Activated CD8-positive, alpha-beta T cell treated with anti-CD3 and anti-CD28 coated beads, Interleukin-2, amount 10 ng/mL, durations not matched to agents 7 days and 5 days (primary cell): Measurements from ENCODE around the gene SCEL. TPM values are rescaled to one million over a fixed set of nuclear protein-coding genes. Genes with fewer than 3 reads are reported as not detected.

Experiments
- ATAC-seq: fragments of 150-1000 bp; cut with Tn5 transposase; one replicate; pipeline ENCODE4 v1.10.0; 2021; ENCODE audit warnings: moderate library complexity
- CTCF ChIA-PET: fragments of 350-600 bp; sonication (Branson Sonifier 250); formaldehyde crosslinking; loops from one replicate; lab custom pipeline; 2021; ENCODE audit warnings: antibody characterized with exemption; lab: Charles Lee
- POLR2A ChIA-PET: fragments of 350-600 bp; sonication (Branson Sonifier 250); formaldehyde crosslinking; loops from one replicate; lab custom pipeline; 2021; ENCODE audit warnings: antibody characterized with exemption; lab: Charles Lee
- DNase-seq: peaks from one replicate; pipeline ENCODE4 v3.0.0-alpha.2; 2020
- H3K27ac Mint-ChIP-seq: one replicate; pipeline ENCODE4 v1.8.0; 2021; ENCODE audit warnings: mild to moderate bottlenecking, mixed read lengths
- H3K27me3 Mint-ChIP-seq: one replicate; pipeline ENCODE4 v1.8.0; 2021; ENCODE audit warnings: low read depth, mixed read lengths
- H3K36me3 Mint-ChIP-seq: one replicate; pipeline ENCODE4 v1.8.0; 2021; ENCODE audit warnings: low read depth, mixed read lengths
- H3K4me1 Mint-ChIP-seq: one replicate; pipeline ENCODE4 v1.8.0; 2021; ENCODE audit warnings: low read depth, mixed read lengths
- H3K4me3 Mint-ChIP-seq: one replicate; pipeline ENCODE4 v1.8.0; 2021; ENCODE audit warnings: mild to moderate bottlenecking, mixed read lengths
- H3K9me3 Mint-ChIP-seq: one replicate; pipeline ENCODE4 v1.8.0; 2022; ENCODE audit warnings: mixed read lengths; ENCODE audit not compliant: insufficient read depth
- total RNA-seq, 2 experiments: library from RNA; stranded (reverse); gene quantifications; one replicate each; pipeline ENCODE4 v1.2.3, GENCODE V29; 2021

The SCEL gene
- total RNA-seq, 2 experiments from 2014 or later, result not detected

DNA sequence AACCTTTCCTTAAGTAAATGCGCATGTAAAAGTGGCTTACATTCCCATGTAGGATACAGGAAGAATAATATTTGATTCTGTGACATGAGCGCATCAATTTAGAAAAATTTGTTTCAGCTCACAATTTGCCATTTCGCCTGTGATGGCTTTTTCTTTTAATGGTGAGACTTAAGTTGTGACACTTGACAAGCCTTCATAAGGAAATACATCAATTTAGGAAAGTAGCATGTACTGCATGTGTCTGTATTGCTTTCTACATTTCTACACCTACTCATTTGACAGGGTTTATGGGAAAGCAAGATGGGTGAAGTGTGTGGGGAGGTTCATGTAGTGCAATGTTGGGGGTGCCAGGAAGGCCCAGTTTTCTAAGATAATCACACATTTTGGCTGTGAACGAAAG, 12.1 kb upstream of the SCEL start:
- ATAC-seq (no peak), DNase-seq (no peak)
- Mint-ChIP-seq H3K4me1 (no peaks in the 10 kb centered on the region), H3K36me3 (no peaks in the 10 kb centered on the region), H3K27me3 (peaks cover 2% of the 10 kb centered on the region), H3K9me3 (no peaks in the 10 kb centered on the region), H3K4me3 (no peak overlapping the region), H3K27ac (no peak overlapping the region)
- CTCF ChIA-PET, result no interaction called here
- POLR2A ChIA-PET, result no interaction called here

DNA sequence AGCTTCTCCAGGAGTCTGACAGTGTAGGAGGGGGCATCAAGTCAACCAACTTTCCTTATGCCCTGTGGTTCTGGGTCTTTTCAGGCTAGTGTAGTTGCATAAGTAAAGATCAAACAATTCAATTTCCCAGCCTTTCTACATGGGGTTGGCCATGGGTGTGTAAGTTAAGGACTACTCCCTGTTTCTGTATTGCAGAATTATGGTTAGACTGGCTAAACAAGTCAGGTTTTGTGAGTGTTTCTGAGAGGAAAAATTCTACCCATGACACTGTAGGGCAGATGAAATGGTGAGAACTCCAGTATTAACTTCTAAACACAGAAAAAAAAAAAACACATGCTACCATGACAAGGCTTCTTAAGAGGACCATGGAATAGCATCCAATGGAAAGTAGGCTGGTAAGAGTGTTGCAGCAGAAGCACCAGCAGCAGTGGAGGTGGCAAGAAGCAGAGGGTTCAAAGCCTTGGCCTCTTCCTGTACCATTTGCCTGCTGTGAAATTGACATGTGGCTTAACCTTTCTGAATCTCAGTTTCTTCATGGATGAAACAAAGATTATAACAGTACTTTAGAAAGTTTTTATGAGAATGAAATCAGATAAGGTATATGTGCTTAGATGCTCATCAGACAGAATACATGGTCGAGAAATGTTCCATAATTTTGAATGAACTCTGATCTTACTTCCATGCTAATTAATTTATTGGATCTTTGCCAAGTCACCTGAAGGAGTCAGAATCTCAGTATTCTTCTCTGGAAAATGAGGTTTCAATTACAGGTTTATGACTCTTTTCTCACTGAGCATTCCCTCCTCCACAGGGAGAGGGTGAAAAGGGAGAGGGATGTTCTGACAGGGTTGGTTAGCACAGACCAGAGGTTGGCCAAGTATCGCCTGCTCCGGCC, 11.4 kb upstream of the SCEL start:
- Mint-ChIP-seq H3K36me3 (no peaks in the 10 kb centered on the region), H3K4me1 (no peaks in the 10 kb centered on the region), H3K9me3 (no peaks in the 10 kb centered on the region), H3K27ac (no peak overlapping the region), H3K27me3 (peaks cover 2% of the 10 kb centered on the region), H3K4me3 (no peak overlapping the region)
- POLR2A ChIA-PET, result no interaction called here
- CTCF ChIA-PET, result no interaction called here
- DNase-seq (no peak), ATAC-seq (no peak)

DNA sequence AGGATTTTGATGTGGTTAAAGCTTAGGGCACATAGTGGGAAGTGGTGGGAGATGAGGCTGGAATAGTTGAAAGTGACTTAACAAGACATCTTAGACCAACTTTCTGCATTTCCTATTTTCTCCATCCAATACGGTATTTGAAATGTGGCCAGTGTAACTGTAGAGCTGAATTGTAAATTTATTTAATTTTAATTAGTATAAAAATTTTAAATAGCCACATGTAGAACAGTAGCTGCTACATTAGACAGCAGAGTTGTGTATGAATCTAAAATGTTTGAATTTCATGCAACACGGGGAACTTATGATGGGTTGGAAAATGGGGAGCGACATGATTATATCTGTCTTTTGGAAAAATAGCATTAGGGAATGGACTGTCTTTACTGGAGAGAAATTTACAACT, 7.1 kb upstream of the SCEL start:
- Mint-ChIP-seq H3K4me1 (no peaks in the 10 kb centered on the region), H3K4me3 (no peak overlapping the region), H3K27ac (no peak overlapping the region), H3K36me3 (no peaks in the 10 kb centered on the region), H3K27me3 (peaks cover 9% of the 10 kb centered on the region), H3K9me3 (no peaks in the 10 kb centered on the region)
- CTCF ChIA-PET, result no interaction called here
- POLR2A ChIA-PET, result no interaction called here
- DNase-seq, result no peak
- ATAC-seq, result no peak

DNA sequence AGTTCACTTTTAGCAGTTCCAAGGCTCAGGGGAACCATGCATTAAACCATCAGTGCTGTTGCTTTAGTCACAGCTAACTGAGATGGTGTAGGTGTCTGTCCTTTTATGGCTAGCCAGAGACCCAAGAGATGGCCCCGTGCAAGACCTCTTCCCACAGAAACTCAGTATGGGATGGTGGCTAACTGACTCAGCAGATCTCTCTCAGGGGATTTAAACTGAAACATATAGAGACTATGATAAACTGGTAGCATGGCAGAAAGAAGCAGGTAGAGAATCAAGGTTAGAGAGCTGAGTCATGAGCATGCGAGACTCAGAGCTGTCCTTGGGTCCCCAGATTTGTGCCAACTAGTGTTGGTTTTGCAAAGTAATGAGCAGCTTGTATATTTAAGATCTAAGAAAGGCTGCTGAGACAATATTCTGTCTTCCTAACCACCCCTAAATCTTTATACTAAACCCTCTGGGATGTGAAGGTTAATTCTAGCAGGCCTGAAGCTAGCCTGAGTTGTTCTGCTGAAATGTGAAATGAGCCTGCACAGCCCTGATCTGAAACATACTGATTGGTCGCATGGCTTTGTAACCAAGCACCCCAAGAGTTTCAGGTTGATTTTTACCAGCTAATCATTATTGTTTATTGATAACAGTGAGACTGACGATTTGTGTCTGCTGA, 6.5 kb upstream of the SCEL start:
- Mint-ChIP-seq H3K4me1 (no peaks in the 10 kb centered on the region), H3K27ac (no peak overlapping the region), H3K36me3 (no peaks in the 10 kb centered on the region), H3K4me3 (no peak overlapping the region), H3K9me3 (no peaks in the 10 kb centered on the region), H3K27me3 (peaks cover 9% of the 10 kb centered on the region)
- DNase-seq (no peak), ATAC-seq (no peak)
- ChIA-PET CTCF (interaction anchor here (0.7 kb wide), 1 partner anchor 36 kb away, joined by 3 read pairs; no protein-coding TSS in a partner anchor), POLR2A (no interaction called here)

DNA sequence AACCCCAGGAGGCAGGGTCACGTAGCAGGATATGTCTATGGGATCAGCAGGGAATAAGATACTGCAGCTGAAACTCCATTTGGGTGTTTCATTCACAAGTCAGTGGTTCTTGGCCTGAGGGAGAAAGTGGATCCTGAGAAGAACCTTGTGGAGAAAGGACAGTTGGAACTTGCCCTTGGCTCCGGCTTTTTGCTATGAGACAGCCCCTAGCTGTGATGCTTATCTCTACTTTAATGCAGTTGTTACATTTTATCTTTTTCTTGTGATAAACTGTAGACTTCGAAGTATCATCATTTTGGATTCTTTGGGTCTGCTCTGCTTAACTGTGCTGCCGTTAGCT, 6.0 kb upstream of the SCEL start:
- POLR2A ChIA-PET, result no interaction called here

DNA sequence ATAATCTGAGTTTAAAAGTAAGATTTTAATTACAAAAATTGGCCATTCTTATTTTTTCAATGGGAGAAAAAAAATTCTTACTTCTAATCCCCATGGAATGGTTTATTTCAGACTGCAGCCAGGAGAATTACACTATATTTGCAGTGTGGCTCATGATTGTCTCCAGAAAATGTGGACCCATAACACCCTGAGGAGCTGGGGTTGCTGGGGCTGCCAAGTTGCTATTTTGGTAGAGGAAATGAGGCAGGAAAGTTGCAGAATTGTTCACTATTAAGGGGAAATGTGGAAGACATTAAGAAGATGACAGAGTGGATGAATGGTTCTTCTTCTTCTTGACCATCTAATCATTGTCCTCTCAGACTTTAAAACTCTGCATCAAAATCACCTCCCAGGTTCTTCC, 4.6 kb upstream of the SCEL start:
- ATAC-seq (no peak), DNase-seq (no peak)
- ChIA-PET POLR2A (no interaction called here), CTCF (no interaction called here)
- no peaks in the 10 kb centered on the region for H3K36me3 Mint-ChIP-seq
- no peak overlapping the region for H3K4me3 Mint-ChIP-seq
- no peaks in the 10 kb centered on the region for H3K9me3 Mint-ChIP-seq
- peaks cover 10% of the 10 kb centered on the region for H3K27me3 Mint-ChIP-seq
- no peak overlapping the region for H3K27ac Mint-ChIP-seq
- H3K4me1 Mint-ChIP-seq, result no peaks in the 10 kb centered on the region

More for the DNA sequence above, 6.0 kb upstream of the SCEL start:
- CTCF ChIA-PET, result interaction anchor here (0.7 kb wide), 1 partner anchor 36 kb away, joined by 3 read pairs; no protein-coding TSS in a partner anchor
- no peak for DNase-seq
- Mint-ChIP-seq H3K36me3 (no peaks in the 10 kb centered on the region), H3K4me3 (no peak overlapping the region), H3K4me1 (no peaks in the 10 kb centered on the region), H3K9me3 (no peaks in the 10 kb centered on the region), H3K27me3 (peaks cover 9% of the 10 kb centered on the region), H3K27ac (no peak overlapping the region)
- ATAC-seq, result no peak

DNA sequence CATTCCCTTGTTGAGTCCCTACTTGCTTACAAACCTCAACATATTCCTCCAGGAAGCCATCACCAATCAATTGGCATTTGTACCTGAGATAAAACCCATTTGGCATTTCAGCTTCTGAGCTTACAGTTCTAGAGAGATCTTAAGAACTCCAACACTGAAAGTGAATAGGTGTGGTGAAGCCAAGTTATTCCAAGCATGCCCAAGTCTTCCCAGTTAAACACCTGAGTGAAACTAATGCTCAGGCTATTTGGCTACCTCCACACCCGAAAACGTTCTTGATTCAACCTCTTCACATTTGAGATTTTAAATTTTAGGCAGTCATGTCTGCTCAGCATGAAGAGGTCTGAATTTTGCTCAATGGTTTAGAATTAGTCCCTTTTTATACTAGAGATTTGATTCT, 2.5 kb upstream of the SCEL start:
- no peak overlapping the region for H3K27ac Mint-ChIP-seq
- CTCF ChIA-PET, result interaction anchor here (1.0 kb wide), 1 partner anchor 11 kb away, joined by 3 read pairs; no protein-coding TSS in a partner anchor
- no peak overlapping the region for H3K4me3 Mint-ChIP-seq
- H3K4me1 Mint-ChIP-seq, result no peaks in the 10 kb centered on the region
- H3K36me3 Mint-ChIP-seq, result no peaks in the 10 kb centered on the region
- H3K27me3 Mint-ChIP-seq, result peaks cover 12% of the 10 kb centered on the region
- ATAC-seq (no peak), DNase-seq (no peak)
- no peaks in the 10 kb centered on the region for H3K9me3 Mint-ChIP-seq
- POLR2A ChIA-PET, result no interaction called here

DNA sequence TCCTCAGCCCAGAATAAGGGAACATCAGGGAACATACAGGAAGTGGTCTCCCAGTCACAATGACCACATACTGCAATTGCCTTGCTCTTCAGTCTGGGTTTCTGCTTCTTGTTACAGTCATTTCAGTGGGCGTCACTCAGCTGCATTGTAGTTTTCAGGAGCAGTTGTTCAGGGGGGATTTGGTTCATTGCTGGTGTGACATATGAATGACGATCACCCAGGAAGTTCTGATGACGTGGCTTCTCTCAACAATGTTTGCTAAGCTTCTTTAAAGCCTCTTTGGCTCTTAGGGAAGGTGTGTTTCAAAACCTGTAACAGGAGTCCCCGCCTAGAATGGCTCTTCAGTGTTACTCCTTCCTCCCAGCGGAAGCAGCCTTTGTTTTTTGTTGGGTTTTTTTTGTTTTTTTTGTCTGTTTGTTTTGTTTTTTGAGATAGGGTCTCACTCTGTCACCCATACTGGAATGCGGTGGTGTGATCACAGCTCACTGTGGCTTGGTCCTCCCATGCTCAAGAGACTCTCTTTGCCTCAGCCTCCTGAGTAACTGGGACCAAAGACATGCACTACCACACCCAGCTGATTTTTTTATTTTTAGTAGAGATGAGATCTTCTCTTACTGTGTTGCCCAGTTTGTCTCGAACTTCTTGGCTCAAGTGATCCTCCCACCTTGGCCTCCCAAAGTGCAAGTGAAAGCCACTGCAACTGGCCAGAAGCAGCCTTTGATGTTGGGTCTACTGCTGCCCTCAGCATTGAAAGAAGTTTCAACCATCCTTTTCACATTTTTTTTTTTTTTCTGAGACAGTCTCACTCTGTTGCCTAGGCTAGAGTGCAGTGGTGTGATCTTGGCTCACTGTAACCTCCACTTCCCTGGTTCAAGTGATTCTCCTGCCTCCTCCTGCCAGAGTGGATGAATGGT, 1.4 kb upstream of the SCEL start:
- Mint-ChIP-seq H3K4me1 (no peaks in the 10 kb centered on the region), H3K4me3 (no peak overlapping the region), H3K27ac (no peak overlapping the region), H3K36me3 (no peaks in the 10 kb centered on the region), H3K27me3 (peaks cover 12% of the 10 kb centered on the region), H3K9me3 (no peaks in the 10 kb centered on the region)
- no peak for ATAC-seq
- DNase-seq, result no peak
- ChIA-PET POLR2A (interaction anchor here (0.6 kb wide), 1 partner anchor 59 kb away, joined by 3 read pairs; no protein-coding TSS in a partner anchor), CTCF (interaction anchor here (1.0 kb wide), 1 partner anchor 12 kb away, joined by 3 read pairs; no protein-coding TSS in a partner anchor)

DNA sequence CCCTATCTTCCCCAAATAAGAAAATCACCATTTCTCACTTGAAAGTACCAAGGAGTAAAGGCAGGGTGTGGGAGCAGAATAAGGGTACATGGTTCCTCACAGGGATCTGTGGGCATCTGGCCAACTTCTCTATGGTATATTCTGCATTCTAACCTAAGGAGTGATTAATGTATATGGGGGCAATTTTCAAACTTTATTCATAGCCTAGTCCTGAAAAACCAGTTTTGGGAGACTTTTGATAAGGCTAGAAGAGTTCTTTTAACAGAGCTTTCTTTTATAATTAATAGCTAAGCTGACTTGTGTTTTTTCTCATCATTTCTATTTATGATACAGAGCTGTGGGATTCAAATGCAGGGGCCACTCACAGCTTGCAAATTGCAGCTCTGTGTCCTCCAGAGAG, 852 bp downstream of the SCEL start:
- ChIA-PET POLR2A (no interaction called here), CTCF (no interaction called here)
- Mint-ChIP-seq H3K36me3 (no peaks in the 10 kb centered on the region), H3K27me3 (peaks cover 11% of the 10 kb centered on the region), H3K27ac (no peak overlapping the region), H3K9me3 (no peaks in the 10 kb centered on the region), H3K4me1 (no peaks in the 10 kb centered on the region), H3K4me3 (no peak overlapping the region)
- ATAC-seq, result no peak
- DNase-seq, result no peak

DNA sequence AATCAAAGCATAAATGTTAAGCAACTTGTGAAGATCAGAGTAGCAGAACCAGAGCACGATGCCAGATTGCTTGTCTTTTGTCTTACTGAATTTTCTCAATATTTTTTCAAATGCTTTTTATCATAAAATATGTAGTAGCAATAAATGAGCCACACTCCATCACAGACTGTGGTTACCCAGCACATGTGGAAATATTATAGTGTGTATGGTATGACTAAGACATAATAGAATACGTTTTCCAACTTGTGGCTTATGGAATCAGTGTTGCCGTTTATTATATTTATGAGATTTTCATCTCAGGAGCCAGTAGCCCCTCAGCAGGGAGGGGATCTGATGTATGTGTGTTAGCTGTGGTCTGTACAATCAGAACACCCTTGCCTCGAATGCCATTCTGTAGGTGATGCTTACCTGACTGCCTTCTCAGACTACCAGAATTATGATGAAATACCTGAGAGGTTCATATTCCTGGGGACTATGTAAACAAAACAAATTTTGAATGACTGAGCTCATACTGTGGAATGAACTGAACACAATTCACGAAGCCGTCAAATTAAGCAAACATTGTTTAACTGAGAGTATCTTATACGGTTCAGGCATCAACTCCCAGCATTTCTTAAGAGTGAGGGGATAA, 1.9 kb downstream of the SCEL start:
- no peak overlapping the region for H3K4me3 Mint-ChIP-seq
- DNase-seq (no peak), ATAC-seq (no peak)
- no peaks in the 10 kb centered on the region for H3K4me1 Mint-ChIP-seq
- POLR2A ChIA-PET, result no interaction called here
- no peaks in the 10 kb centered on the region for H3K9me3 Mint-ChIP-seq
- H3K27ac Mint-ChIP-seq, result no peak overlapping the region
- H3K36me3 Mint-ChIP-seq, result no peaks in the 10 kb centered on the region
- CTCF ChIA-PET, result no interaction called here
- H3K27me3 Mint-ChIP-seq, result peaks cover 8% of the 10 kb centered on the region

DNA sequence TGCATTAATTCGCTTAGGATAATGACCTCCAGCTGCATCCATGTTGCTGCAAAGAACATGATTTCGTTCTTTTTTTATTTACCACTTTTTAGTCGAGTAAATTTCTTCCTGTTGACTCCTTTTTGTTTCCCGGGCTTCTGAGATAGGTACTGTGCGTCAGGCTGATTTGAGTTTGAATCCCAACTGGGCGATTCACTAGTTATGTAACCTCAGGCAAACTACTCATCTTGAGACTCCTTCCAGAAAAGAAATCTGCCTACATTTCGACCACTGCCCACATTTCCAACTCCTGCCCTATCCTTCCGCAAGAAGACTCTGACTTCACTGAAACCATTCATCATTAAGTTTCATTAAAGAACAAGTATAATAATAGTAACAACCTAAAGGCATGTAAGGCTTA, 8.2 kb downstream of the SCEL start:
- POLR2A ChIA-PET, result no interaction called here
- Mint-ChIP-seq H3K4me3 (no peak overlapping the region), H3K27me3 (peaks cover 6% of the 10 kb centered on the region), H3K4me1 (no peaks in the 10 kb centered on the region), H3K27ac (no peak overlapping the region), H3K9me3 (no peaks in the 10 kb centered on the region), H3K36me3 (no peaks in the 10 kb centered on the region)
- CTCF ChIA-PET, result no interaction called here
- no peak for ATAC-seq
- DNase-seq, result no peak
